ENCODE results near the gene EYS.

EYS gene

DNA sequence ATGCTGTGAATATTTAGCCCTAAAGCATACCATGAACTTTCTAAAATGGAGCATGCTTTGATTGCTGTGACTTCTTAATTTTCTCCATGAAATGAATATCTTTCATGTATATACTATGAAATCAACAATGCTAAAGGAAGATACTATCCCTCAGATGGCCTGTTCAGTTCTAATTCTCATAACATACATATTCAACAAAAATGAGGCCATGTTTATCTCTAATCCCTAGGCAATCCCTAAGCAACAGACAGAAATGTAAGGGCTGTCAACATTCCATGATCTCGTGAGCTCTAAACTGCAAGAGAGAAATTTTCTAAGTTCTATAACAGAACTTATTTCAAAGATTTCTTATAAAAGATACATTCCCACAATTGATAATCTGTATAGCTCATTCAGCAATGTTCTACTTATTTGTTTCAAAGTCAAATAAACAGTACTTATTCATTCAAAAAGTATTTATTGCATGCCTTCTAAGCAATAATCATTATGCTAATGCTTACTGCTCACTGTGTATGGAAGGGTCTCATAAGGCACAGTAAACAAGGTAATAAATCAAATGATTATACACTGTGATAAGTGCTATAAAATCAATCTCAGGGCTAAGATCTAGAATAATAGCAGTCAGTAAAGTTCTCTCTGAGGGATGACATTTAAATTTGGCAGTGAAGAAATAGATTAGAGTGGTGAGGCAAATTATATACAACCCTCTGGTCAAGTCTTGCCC is 1578.6 kb downstream of the EYS start:
- DNase-seq (ENCODE audit: low spot score), result no peak

DNA sequence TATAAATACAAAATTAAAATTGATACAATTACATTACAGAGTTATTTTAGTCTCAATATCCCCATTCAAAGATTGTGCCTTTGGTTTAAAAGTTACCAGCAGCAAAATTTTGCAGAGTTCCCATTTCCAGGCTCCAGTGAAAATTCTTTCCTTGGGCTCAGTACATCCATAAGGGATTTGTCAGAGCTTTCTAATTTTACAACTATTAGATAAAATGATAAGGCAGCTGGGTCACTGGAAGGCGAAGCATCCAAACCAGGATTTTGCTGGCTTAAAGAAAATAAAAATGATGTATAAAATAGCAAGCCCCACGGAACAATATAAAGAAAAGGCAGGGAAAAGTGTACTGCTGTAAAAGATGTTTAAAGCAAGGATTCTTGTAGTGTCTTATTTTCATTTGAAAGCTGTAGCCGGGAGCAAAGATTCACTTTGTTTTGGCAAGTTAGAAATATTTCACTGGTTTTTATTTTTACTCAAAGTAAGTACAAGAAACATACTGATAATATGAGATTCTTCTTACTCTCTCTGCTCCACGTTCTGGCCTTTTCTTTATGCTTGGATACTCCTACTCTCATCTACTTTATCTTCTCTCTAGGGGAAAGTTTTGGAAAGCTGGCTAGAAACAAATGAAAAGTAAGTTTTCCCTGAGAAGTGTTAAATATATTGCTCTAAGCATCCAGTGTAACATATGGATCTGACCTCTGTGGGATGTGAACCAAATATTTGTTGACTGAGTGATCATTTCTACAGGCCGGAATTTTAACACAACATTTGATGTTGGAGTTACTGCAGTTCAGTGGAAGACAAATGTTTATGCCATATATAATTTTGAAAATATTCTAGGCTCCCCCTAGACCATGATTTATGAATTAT is 1583.0 kb downstream of the EYS start:
- DNase-seq (ENCODE audit: low spot score), result no peak

DNA sequence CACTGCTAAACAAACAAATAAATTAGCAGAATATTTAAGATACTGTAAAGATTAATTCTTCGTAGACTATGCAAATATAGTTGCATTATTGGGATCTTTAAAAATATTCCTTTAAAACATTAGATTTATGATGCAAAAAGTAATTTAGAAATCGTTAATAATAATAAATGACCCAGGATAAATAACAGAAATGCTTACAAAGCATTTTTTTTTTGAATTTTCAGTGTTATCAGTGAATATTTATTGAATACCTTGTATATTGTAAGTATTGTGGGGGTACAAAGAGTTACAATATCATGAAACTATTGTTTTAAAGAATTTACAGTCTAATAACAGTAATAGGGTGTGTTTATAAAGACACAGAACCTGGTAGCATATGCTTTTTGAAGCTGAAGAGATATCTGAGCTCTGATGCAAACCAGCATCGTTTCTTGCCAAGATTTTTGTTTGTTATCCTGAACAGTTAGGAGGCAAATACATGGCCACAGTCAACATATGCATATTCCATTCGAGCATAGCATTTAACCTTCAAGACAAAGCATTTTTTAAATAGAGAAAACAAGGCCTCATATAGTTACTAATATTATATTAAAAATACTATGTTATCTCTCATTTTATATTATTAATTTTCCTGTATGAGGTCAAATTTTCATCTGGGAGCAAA is 1584.2 kb downstream of the EYS start:
- no peak for DNase-seq (ENCODE audit: low spot score)

DNA sequence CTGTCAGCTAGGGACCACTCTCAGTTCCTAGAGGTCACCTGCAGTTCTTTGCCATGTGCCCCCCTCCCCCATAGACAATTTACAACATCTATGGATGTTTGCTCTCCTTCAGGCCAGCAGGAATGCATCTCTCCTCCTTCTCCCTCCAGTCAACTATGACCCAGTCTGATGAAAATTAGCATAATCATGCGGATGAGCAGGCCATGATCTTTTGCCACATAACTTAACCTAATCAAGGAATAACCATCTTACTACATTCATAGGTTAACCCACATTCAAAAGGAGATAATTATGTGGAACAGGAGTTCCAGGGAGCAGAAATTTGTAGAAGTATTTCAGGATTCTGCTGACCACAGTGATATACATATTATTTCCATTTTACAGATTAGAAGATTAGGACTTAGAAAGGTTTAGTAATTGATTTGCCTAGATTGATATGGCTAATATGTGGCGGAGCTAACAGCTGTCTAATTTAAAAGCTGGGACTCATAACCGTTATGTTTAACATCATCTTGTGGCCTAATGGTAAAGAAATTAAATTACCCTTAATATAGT is 1585.9 kb downstream of the EYS start:
- DNase-seq (ENCODE audit: low spot score), result no peak

DNA sequence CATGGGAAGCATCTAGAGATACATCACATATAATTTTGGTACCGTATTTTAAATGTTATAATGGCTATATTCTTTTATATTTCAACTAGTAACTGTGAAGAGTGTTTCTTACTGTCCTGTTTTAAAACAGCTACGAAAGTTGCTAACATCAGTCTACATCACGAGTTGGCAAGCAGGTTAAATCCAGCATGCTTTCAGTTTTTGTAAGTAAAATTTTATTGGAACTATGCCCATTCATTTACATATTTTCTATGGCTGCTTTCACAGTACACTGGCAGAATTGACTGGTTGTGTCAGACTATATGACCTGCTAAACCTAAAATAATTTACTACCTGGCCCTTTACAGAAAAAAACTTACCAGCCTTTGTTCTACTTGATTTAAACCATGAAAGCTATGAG is 1593.3 kb downstream of the EYS start:
- DNase-seq (ENCODE audit: low spot score), result no peak

DNA sequence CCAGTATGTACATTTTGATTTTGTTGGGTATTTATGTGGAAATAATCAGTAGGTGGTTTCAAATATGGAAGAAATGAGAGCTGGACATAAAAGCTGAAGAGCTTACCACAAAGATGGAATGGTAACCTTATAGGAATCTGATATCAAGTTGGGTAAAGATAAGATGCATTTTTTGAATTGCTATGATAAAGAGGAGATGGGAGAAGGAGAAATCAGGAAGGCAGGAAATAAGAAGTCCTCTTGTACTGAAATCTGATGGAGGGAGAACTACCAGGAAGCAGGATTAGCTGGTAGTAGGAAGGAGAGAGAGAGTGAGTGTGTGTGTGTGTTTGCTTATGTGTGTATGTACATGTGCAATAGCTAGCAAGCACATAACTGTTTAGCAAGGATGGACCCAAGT is 1603.0 kb downstream of the EYS start:
- no peak for DNase-seq (ENCODE audit: low spot score)

DNA sequence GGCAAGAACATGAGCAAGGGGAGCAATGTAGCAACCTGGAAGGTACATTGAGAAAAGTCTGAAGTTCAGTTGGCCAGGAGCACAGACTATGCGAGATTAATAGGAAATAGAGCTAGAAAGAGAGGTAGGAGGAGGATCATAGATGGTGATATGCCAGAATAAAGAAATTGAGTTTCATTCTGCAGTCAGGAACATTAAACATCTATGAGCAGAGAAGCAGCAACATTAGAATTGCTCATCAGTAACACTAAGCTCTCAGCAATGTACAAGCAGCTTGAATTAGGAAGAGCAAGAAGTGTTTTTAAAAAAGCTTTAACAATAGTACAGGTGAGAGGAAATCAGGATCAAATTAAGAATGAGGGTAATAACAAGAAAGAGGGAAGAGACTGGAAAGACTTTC is 1603.5 kb downstream of the EYS start:
- DNase-seq (ENCODE audit: low spot score), result no peak

DNA sequence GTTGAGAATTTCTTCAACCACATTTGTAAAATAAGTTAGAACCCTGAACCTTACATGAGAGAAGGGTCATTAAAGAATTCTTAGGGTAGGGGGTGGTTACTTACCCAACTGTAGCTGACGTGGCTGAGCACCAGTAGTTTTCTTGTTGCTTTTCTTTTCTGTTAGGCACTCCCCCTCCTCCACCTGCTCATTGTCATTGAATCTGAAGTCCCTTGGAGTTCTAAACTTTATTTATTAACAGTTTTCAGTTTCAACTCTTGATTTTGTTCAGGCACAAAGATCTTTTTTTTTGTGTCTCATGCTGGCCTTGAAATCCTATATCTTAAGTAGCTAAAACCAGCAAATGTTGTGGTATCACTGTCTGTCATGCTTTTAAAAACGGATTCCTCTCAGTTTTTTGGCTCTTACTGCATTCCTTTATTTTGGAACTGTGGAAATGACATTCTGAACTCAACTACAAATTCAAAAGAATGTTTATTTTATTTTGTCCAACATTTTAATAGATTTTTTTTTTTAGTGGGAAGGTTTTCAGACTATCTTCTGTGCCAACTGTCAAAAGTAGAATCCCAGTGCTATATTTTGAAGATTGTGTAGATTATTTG is 1606.2 kb downstream of the EYS start:
- no peak for DNase-seq (ENCODE audit: low spot score)

DNA sequence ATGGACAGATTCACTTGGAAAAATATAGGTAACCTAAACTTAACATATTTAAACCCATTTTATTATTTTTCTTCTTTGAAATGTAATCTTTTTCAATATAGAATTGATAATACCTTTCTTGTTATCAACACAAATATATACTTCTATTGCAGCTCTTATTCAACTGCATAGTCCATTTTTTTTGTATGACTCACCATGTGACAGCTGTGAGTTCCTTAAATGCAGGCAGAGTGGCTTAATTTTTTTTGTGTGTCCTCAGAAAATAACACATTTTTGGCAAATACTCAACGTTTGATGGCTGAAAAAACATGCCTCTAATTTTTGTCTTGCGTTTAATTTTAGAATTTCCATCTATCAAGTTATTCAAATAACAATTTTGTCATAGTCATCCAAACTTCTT is 1616.7 kb downstream of the EYS start:
- no peak for DNase-seq (ENCODE audit: low spot score)

DNA sequence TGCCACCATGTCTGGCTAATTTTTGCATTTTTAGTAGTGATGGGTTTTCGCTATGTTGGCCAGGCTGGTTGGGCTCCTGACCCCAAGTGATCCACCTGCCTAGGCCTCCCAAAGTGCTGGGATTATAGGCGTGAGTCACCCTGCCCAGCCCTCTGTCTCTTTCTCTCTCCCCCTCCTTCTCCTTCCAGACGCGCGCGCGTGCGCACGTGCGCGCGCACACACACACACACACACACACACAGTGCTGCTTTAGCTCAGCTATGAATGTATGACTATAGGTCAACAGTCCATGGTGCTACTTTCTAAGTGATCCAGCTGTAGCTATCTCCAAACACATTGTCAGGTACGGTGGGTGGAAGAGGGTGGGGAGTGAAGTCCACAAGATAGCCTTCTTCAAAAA is 1621.9 kb downstream of the EYS start:
- no peak for DNase-seq (ENCODE audit: low spot score)

DNA sequence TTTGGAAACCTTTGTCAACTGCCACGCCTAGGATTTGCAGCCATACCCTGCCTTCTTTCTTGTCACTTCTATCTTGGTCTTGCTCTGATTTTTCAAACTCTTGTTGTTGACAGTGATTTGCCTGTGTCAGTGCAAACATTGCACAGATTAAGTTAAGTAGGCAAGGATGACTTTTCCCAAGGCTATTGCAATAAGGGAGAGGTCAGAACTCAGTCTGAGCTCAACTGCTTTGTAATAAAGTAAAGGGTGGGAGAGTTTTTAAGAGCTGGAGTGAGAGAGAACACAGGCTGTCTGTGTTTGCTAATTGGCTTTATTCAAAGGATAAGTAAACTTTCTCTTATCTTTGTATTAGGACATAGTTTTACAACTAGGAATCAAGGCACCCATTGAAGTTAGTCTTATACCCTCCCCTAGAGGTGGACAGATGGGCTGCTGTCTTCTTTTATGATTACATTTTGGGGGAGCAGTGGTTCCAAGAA is 1622.8 kb downstream of the EYS start:
- peak; percentile 43 for DNase-seq (ENCODE audit: low spot score)

DNA sequence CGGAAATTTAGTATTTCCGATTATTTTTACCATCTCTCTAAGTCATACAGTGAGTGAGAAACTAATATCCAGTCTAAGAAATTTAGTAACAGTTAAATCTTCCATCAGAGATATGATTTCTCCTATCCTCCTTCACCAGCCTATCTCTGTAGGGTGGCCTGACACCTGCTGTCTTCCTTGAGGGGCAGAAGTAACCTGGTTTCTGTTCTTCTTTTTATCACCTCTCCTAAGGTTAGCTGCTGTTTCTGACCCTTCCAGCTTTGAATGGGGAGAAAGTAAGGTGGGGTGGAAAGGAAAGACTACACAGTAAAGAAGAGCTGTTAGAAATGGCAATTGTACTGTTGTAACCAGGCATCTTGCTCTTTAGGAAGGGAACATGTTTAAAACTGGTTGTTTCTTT is 1623.8 kb downstream of the EYS start:
- no peak for DNase-seq (ENCODE audit: low spot score)

DNA sequence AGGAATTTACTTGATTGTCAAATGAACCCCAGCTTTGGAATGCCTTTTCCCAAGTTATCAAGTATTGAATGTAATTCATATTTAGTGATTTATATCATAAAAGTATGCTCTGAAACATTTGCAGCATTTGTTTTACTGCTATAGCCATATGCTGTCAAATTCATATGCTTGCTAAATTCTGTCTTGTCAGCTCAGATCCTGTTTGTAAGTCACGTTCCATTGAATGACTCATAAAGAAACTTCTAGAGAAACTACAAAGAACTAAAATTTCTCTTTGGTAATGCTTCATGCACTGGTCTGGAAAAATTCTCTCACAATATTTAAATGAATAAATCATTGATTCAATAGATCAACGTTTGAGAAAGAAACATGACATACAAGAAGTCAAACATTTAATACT is 1625.6 kb downstream of the EYS start:
- no peak for DNase-seq (ENCODE audit: low spot score)

DNA sequence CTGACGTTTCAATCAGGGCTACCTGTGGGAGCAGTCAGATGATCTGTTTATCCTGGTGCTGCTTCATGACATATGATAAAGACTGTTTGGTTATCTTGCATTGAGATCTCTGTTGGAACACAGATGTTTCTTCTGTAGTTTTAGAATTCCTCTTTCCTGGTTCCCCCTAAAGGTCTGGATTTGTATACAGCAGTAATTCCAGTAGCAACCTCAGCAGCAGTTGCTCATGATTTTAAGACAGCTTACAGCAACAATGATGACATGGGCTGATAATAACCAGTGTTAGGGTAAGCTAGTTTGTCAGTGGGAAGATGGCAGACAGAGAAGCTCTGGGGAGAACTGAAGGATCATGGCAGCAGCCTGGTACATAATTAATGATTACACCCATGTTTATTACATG is 1632.0 kb downstream of the EYS start:
- DNase-seq (ENCODE audit: low spot score), result no peak

DNA sequence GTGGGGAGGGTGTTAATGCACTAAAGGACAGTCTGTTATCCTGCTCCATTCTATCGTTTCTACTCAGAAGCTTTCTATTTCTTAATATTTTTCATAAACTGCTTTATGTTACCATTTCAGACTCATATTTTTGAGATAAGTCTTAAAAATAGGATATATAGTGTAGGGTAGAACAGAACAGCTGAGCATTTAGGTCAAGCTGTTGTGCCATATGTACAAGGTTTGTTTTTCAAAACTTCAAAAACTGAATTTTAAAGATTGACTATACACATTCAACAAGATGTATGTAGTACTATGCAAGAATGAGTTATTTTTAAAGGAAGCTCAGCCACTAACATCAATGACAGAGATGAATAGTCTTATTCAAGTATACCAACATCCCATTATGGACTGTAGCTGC is 1634.3 kb downstream of the EYS start:
- DNase-seq (ENCODE audit: low spot score), result no peak

DNA sequence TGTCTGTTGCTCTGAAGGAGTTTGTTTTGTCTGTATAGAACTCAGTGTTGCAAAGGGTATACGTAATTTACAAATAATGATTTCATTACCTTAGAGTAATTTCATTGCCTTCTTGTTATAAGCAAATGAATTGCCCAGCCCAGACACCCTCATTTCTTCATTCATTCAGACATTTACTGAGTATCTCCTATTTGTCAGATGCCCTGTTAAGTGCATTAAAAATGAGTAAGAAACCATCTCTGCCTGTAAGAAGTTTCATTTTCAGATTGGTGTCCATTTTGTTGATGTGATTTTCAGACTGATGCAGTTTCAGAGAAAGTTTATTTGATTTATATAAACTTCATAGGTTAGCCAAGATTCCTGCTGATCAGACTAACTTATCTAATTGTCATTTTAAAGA is 1642.1 kb downstream of the EYS start:
- DNase-seq (ENCODE audit: low spot score), result no peak

DNA sequence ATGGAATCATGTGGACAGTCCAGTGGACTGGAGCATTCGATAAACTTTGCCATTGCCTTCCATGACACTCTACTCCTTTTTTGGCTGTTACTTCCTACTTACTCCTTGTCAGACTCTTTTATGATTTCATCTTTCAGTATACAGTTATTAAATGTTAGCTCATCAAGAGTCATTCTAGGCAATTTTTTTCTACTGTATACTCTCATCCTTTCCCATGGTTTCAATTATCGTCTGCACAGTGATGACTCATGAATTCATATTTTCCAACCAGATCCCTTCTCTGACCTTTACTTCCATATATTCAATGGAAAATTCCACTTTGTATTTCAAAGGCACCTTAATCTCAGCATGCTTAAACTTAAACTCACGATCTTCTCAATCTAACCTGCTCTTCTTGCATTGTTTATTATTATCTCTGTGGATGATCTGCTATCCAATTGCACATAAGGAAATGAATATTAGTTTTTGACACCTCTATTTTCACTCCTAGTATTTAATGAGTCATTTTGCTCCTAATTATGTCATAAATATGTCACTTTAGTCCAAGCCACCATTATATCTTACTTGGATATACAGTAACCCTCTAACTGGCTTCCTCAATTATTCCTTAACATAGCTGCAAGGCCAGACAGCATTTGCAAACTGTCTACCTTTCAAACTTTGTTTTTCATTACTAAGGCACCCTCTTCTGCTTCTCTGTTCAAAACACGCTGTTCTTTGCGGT is 1643.9 kb downstream of the EYS start:
- DNase-seq (ENCODE audit: low spot score), result peak; percentile 10

DNA sequence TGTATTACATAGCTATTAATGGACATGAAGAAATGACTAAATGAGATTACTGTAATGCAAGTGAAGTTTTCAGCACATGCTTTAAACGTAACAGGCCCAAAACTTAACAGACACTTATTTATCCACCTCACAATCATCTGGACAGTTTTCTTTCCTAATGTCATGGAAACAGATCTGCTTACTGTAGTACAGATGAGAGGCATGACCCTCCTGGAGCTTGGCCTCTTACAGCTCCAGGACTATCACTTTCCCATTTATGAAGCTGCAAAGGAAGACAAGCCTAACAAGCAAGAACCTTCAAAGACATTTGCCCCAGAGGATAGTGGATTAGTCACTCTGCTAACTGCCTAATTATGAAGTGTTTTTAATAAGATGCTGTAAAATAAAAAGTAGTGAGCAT is 1652.2 kb downstream of the EYS start:
- DNase-seq (ENCODE audit: low spot score), result no peak

DNA sequence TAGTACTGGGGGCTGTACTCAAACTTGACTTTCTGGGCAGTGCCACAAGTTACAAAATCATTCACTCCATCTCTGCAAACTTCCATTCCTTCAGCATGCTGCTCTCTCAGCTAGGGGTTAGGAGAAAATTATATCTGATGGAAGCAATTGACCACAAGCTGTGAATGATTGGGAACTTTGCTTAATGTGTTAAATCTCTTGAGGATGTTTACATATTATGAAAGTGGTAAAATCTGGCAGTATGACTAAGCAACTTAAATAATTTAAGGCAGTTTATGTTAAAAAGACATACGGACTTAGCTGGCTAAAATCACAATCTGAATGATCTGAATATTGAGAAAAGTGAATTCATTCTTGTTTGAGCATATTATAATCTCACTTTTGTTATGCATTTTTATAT is 1656.4 kb downstream of the EYS start:
- no peak for DNase-seq (ENCODE audit: low spot score)

DNA sequence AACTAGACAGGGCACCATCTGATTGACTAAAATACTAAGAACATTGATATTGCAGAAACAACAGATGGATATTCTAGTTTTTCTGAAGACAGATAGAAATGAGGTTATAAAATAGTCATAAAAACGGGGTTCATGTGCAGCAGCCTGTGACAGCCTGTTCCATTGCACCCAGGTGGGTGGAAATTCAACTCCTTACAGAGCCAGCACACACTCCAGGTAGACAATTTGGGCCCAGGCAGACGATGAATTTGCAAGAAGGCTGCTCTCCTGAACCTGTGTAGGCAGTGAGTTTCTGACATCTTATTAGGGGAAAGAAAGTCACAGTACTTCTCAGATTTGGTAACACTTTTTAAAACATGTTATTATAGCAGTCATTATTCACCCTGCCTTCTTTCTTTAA is 1657.3 kb downstream of the EYS start:
- DNase-seq (ENCODE audit: low spot score), result no peak

DNA sequence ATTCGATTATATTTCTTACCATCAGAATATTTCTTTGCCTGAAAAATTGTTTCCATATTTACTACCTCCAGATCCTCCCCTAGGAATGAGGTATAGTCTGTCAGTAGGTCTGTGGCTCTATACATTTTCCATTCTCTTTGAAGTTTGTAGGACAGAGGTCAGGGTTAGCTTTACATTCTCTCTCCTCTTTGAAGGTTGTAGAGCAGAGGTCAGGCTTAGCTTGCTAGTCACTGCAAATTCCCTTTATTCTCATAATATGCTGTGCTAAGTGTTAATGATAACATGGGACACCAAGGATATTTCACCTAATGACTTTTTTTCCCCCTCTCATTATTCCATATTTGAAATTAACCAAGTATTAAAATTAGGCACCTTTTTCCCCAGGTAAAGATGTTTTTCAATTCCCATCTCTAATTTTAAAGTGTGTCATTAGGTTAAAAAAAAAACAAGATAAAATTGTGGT is 1660.2 kb downstream of the EYS start:
- DNase-seq (ENCODE audit: low spot score), result no peak
